NB4 (cell line): Measurements from ENCODE around the gene CNNM1.

ENCODE experiments used
- CTCF ChIP-seq: IDR thresholded peaks from one replicate; pipeline ENCODE4 v1.5.1; 2012; ENCODE audit warnings: low read depth, low read length
- MAX ChIP-seq: IDR thresholded peaks from 2 replicates; pipeline ENCODE4 v1.6.1; 2011; ENCODE audit warnings: low read depth, low read length
- MYC ChIP-seq: IDR thresholded peaks from 2 replicates; pipeline ENCODE4 v1.6.1; 2011; ENCODE audit warnings: low read depth, low read length
- POLR2A ChIP-seq: IDR thresholded peaks from 2 replicates; pipeline ENCODE4 v1.6.1; 2011; ENCODE audit warnings: mild to moderate bottlenecking; ENCODE audit not compliant: insufficient read length; ENCODE audit errors: extremely low read depth

- TF ChIP-seq CTCF (no peak), POLR2A (no peak), MAX (no peak), MYC (no peak)
Measured at GRCh38 chr10:99326871-99327270, 2.3 kb upstream of the CNNM1 start.
